Ureter (tissue), 1 donor: Measurements from ENCODE around the gene SLC35F1. TPM values are rescaled to one million over a fixed set of nuclear protein-coding genes. Genes with fewer than 3 reads are reported as not detected.

Source experiments
- DNase-seq: peaks from one replicate; pipeline ENCODE4 v3.0.0-alpha.2; 2020; ENCODE audit warnings: low spot score
- total RNA-seq: library from RNA; stranded (reverse); gene quantifications from one replicate; pipeline ENCODE4 v1.2.4, GENCODE V29; 2023
- donor health status: DM: yes; HTN: yes; CAD: no.

SLC35F1 gene
- total RNA-seq, 1 donor from 2014 or later, result 0.91 TPM

GRCh38 chr6:118122801-118123200 lies 215.7 kb downstream of the SLC35F1 start:
- DNase-seq, result no peak

DNA sequence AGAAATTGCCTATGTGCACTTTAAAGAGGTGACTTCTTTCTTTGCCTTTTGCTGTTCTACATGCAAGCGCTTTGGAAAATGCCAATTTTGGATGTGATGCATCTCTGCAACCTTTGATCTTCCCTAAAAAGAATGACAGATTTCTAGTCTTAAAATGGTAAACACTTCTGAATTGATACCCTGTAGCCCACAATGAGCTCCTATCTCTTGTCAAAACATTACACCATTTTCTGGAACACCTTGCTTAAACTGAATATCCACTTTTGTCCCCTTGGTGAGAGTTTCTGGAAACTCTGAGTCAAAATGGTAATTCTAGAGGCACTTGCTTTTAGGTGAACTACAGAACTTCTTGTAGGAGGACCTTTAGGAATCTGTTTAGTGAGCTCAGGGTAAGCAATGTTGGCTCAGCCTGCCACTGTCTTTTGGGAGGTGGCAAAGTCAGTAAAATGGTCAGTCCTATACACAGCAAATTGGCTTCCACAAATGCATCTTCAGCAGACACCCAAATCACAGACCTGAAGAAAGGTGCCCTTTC lies 216.5 kb downstream of the SLC35F1 start:
- DNase-seq, result no peak

- DNase-seq, result no peak
These were observed 217.8 kb downstream of the SLC35F1 start for GRCh38 chr6:118124851-118125250.

DNA sequence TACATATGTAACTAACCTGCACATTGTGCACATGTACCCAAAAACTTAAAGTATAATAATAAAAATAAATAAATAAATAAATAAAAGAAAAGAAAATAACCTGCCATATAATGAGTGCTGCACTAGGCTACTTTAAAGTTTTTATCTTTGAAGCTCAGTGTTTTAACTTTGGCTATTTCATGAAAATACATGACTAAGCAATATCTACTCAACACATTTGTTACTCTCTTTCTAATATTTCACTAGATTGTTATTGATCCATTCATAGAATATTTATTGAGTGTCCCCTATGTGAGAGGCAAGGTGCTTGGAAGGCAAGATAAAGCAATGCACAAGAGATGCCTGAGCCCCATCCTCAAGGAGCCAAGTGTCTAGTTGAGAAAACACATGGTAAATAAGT lies 221.7 kb downstream of the SLC35F1 start:
- DNase-seq, result no peak

GRCh38 chr6:118134206-118134605 lies 227.1 kb downstream of the SLC35F1 start:
- DNase-seq, result no peak

DNA sequence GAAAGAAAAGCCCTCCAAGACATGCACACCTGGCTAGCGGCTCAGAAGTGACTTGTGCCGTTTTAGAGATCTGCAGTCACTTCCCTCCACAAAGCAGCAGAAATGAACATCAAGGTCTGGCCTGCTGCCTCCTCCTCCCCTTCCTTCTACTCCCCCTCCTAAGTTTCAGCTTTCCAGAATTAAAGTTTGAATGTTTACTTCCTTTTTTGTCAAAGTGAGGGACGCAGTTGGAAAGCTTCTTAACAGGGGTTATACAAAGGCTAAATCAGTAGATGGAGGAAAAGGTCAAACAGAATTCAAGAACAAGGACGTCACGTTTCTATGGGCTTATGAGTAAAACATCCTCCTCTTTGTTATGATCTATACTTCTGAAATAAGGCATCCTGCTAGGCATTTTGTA lies 227.7 kb downstream of the SLC35F1 start:
- DNase-seq, result no peak

GRCh38 chr6:118135371-118135770 lies 228.3 kb downstream of the SLC35F1 start:
- no peak for DNase-seq

GRCh38 chr6:118141211-118141610 lies 234.1 kb downstream of the SLC35F1 start:
- DNase-seq, result no peak

DNA sequence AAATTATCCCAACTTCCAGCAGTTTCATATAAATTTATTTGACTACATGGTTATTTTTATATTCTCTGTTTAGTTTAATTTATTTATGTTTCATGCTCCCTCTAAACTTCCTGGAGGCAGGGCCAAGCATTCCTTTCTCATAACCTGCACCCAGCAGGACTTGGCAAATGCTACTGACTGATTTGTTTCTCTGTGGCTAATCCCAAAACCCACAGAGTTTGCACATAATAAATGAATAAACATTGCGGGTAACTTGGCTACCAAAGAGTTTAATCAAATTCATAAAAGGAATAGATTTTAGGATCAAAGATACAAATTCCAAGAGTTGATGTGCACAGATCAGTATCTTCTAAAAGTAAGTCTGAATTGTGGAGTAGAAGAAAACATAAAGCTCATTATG lies 239.5 kb downstream of the SLC35F1 start:
- no peak for DNase-seq

DNA sequence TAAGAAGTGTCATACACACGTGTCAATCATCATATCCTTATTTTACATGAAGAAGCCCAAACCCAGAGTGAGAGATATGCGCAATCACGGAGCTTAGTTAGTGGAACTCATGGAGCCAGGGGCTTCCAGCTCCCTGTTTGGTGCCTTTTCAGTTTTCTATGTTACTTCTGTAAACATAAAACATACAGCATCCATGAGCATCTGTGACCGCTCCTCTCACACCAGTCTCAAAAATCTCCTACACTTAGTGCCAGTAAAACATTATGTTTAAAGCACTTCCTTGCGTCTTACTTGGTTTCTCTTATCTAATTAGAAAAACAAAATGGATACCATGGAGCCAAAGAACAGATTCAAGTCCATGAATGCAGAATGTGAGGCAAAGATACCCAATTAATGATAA lies 240.4 kb downstream of the SLC35F1 start:
- DNase-seq, result no peak

GRCh38 chr6:118148561-118148960 lies 241.5 kb downstream of the SLC35F1 start:
- DNase-seq, result no peak

GRCh38 chr6:118152524-118152923 lies 245.5 kb downstream of the SLC35F1 start:
- DNase-seq, result no peak

DNA sequence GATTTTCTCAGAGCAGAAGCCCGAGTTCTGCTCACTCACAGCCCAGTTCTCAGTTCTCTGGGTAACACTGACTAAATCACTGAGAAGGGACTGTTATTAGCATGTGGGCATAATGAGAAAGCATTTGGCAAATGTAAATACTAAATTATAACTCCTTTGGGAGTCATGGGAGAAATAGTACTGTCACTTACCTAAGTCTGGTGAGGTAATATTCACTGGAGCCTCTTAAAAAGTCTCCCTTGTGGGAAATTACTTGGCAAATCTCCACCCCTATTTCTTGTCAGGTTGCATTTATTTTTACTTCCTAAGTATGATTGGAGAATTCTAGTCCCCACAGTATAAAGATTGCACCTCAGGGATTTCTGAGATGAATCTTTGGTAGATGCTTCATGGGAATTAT lies 254.3 kb downstream of the SLC35F1 start:
- DNase-seq, result no peak

- no peak for DNase-seq
These were observed 256.5 kb downstream of the SLC35F1 start for GRCh38 chr6:118163542-118163941.

DNA sequence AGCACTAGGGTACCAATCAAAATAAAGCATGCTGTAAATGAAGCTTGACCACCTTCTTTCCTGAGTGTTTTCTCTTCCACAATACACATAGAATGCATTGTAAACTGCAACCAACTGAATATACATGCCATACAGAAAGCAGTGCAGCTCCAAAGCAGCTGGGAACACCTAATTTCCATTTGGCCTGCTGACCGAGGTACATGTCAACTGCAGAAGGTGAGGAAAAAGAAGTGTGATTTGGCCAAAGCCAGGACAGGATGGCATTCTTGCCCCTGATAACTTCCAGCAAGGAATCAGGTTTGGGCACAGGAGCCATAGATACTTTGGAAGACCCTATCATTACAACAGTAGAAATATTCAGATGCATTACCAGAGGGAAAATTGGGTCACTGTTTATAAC lies 258.4 kb downstream of the SLC35F1 start:
- DNase-seq, result no peak

DNA sequence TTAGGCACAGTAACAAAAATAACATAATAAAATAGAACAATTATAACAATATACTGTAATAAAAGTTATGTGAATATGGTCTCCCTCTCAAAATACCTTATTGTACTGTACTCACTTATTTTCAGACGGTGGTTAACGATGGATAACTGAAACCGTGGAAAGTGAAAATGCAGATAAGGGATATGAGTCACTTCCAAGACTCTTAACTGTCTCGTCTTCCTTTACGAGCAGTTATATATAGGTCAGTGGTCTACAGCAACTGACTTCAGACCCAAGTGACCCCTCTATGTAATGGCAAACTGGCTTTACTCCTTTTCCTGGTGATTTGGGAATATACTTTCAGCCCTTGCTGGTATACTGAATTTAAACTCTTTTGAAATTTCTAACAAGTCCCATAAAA lies 261.4 kb downstream of the SLC35F1 start:
- no peak for DNase-seq

- DNase-seq, result no peak
These were observed 264.8 kb downstream of the SLC35F1 start for GRCh38 chr6:118171852-118172251.

GRCh38 chr6:118174071-118174470 lies 267.0 kb downstream of the SLC35F1 start:
- DNase-seq, result no peak

- DNase-seq, result no peak
These were observed 270.7 kb downstream of the SLC35F1 start for GRCh38 chr6:118177720-118178119.

DNA sequence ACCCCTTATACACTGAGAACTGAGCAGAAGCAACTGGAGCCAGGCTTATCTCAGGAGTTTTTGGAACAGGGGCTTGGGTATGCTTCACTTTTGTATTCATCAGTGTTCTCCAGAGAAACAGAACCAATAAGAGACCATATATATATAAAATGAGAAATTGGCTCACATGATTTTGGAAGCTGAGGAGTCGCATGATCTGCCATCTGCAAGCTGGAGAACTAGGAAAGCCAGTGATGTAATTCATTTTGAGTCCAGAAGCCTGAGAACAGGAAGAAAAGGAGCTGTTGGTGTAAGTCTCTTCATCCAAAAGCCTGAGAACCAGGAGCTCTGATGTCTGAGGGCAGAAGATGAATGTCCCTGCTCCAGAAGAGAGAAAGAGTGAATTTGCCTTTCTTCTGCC lies 272.0 kb downstream of the SLC35F1 start:
- no peak for DNase-seq

DNA sequence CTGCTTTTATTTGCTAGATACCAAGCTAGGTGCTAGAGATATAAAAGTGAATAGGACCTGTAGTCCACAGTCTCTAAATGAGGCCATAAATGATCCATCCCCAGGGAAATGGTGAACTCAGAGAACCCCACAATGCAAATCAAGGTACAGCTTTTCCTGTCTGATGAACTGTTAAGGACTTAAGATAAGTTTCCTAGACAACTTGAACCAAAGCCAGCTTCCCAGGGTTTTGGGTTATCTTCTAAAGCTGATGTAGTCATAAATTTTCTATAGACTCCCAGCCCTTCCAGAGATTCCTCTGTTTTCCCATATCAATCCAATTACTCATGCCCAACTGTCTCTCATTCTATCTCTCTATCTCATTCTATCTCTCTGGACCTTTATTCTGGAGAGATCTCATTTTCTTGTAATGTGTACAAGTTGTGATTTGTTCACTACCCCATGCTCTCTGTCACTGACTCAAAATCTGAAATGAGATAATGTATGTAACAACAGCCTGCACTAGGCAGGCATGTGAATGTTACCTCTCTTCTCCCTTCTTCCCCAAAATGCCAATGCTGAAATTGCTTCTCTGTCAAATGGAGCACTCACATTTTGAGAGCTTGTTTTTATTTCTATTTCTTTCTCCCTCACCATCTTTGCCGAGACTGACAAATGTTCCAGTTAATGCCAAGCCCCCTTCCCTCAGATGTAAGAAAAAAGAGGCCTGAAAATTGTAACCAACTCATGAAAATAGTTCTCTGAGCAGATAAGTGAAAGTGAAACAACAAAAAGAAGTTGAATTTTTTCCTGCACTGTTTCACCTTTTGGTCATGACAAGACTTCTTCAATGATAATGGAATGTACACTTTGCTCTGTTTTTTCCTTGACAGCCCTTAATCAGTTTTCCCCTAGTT lies 279.9 kb downstream of the SLC35F1 start:
- no peak for DNase-seq

DNA sequence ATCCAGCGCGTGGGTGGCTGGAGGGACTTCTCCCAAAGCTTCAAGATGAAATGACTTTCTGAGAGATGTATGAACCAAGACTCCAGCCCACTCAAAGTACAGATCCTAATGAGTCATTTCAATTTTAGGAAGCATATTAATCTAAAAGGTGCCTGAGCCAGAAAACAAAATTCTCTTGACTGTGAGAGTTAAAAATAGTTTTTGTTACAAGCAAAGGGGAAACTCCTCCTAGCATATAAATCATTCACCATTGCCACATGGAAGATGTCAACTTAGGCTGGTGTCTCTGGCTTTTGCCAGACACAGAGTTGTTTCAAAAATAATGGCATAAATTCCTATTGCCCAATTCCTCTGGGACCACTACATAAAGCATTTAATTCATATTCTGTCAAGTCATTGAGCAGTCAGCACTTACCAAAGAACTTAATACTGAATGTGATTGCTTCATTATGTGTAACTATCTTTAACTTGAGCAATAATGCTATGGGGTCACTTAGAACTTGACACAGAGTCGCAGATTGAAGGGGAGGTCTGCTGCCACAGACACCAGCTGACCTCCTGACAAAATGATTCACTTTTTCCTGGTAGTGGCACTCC lies 280.6 kb downstream of the SLC35F1 start:
- no peak for DNase-seq

GRCh38 chr6:118188561-118188960 lies 281.5 kb downstream of the SLC35F1 start:
- DNase-seq, result no peak
